GM19468 (cell line): ENCODE results near the gene NUTF2.

Source experiments
- ATAC-seq: cut with Tn5 transposase; IDR thresholded peaks from one replicate; pipeline ENCODE4 v1.9.1; 2021; ENCODE audit warnings: mild to moderate bottlenecking, moderate library complexity, moderate number of reproducible peaks; ENCODE audit not compliant: unreplicated experiment; ENCODE audit errors: extremely low read depth

Gene NUTF2

GRCh38 chr16:67846320-67847063 lies at the start of gene NUTF2:
Gene NUTF2 (plus strand): TSS chr16:67846933. CDS start chr16:67865131, 18,198 bp downstream.
- ATAC-seq: peak; percentile 16

- ATAC-seq: no peak
These were observed 46.3 kb upstream of the NUTF2 start for GRCh38 chr16:67800338-67800926.

GRCh38 chr16:67801241-67801640 lies 45.5 kb upstream of the NUTF2 start:
- no peak for ATAC-seq

- no peak for ATAC-seq
These were observed 44.9 kb upstream of the NUTF2 start for GRCh38 chr16:67801883-67802282.

GRCh38 chr16:67803894-67804293 lies 42.8 kb upstream of the NUTF2 start:
- ATAC-seq: no peak

GRCh38 chr16:67804853-67805542 lies 41.7 kb upstream of the NUTF2 start:
- no peak for ATAC-seq

GRCh38 chr16:67805718-67806427 lies 40.9 kb upstream of the NUTF2 start:
- no peak for ATAC-seq

GRCh38 chr16:67806428-67807147 lies 40.1 kb upstream of the NUTF2 start, which contains the start of the genes RANBP10 and TSNAXIP1:
Gene RANBP10 (minus strand): TSS chr16:67806560. CDS start chr16:67806536, 24 bp downstream.
Gene TSNAXIP1 (plus strand): TSS chr16:67806889. CDS start chr16:67807150, 261 bp downstream.
- ATAC-seq: peak; percentile 84

- no peak for ATAC-seq
These were observed 39.5 kb upstream of the NUTF2 start for GRCh38 chr16:67807148-67807682.

GRCh38 chr16:67811899-67812298 lies 34.8 kb upstream of the NUTF2 start:
- ATAC-seq: no peak

- ATAC-seq: no peak
These were observed 32.2 kb upstream of the NUTF2 start for GRCh38 chr16:67814567-67814966.

GRCh38 chr16:67820608-67821259 lies 26.0 kb upstream of the NUTF2 start:
- no peak for ATAC-seq

- ATAC-seq: no peak
These were observed 24.2 kb upstream of the NUTF2 start for GRCh38 chr16:67822511-67822910.

- ATAC-seq: no peak
These were observed 21.6 kb upstream of the NUTF2 start for GRCh38 chr16:67825119-67825518.

GRCh38 chr16:67825906-67826305 lies 20.8 kb upstream of the NUTF2 start:
- ATAC-seq: no peak

- ATAC-seq: no peak
These were observed 18.1 kb upstream of the NUTF2 start for GRCh38 chr16:67828651-67829050.

GRCh38 chr16:67833030-67833414 lies 13.7 kb upstream of the NUTF2 start:
- no peak for ATAC-seq

GRCh38 chr16:67833415-67834241 lies 13.1 kb upstream of the NUTF2 start:
- peak; percentile 83 for ATAC-seq
